H1 (cell line): ENCODE results near the gene RRP1. TPM values are rescaled to one million over a fixed set of nuclear protein-coding genes. Genes with fewer than 3 reads are reported as not detected.

Experiments used
- CTCF ChIA-PET: fragments of 300-600 bp; sonication (Branson Sonifier 250); formaldehyde crosslinking; loops from one replicate; lab custom pipeline; 2021; ENCODE audit not compliant: partially characterized antibody; lab: Charles Lee
- POLR2A ChIA-PET: fragments of 300-600 bp; sonication (Branson Sonifier 250); formaldehyde crosslinking; loops from one replicate; lab custom pipeline; 2021; ENCODE audit warnings: inconsistent platforms; ENCODE audit not compliant: partially characterized antibody; lab: Charles Lee
- DNase-seq, 2 experiments: peaks; one replicate each; pipeline versions ENCODE4 v3.0.0 to v3.0.0-alpha.2; 2010 to 2022; ENCODE audit warnings: low spot score in 2 of 2, low read depth in 1 of 2, mixed read lengths in 1 of 2
- FAIRE-seq: peaks from 2 replicates; lab custom pipeline; 2011; peaks lifted over from hg19 to GRCh38; lab: Jason Lieb, UNC
- H2AFZ ChIP-seq: 2 replicates; pipeline ENCODE4 v1.8.1; 2012; ENCODE audit warnings: low read length, inconsistent platforms
- H2AK5ac ChIP-seq: 2 replicates; pipeline ENCODE4 v1.6.1; 2013; ENCODE audit warnings: low read depth, low read length
- H2BK120ac ChIP-seq: replicated peaks from 2 replicates; pipeline ENCODE3; 2013; ENCODE audit warnings: low read depth, low read length, inconsistent platforms
- H2BK12ac ChIP-seq: 2 replicates; pipeline ENCODE4 v1.6.1; 2013; ENCODE audit warnings: low read depth, low read length
- H2BK15ac ChIP-seq: 2 replicates; pipeline ENCODE4 v1.6.1; 2013; ENCODE audit warnings: low read length
- H2BK20ac ChIP-seq: 2 replicates; pipeline ENCODE4 v1.6.1; 2013; ENCODE audit warnings: low read length
- H2BK5ac ChIP-seq: 2 replicates; pipeline ENCODE4 v1.6.1; 2013; ENCODE audit warnings: low read depth, low read length
- H3K14ac ChIP-seq: 2 replicates; pipeline ENCODE4 v1.6.1; 2013; ENCODE audit warnings: inconsistent platforms; ENCODE audit not compliant: insufficient read length
- H3K18ac ChIP-seq: 2 replicates; pipeline ENCODE4 v1.6.1; 2013; ENCODE audit warnings: low read length; ENCODE audit errors: extremely low read depth
- H3K23ac ChIP-seq: 2 replicates; pipeline ENCODE4 v1.6.1; 2013; ENCODE audit warnings: inconsistent platforms; ENCODE audit not compliant: insufficient read length
- H3K23me2 ChIP-seq: 2 replicates; pipeline ENCODE4 v1.6.1; 2013; ENCODE audit warnings: low read depth, low read length
- H3K27ac ChIP-seq: 2 replicates; pipeline ENCODE4 v1.6.1; 2011; ENCODE audit warnings: low read depth, low read length, inconsistent platforms
- H3K27me3 ChIP-seq, 4 experiments: replicated peaks in 1 of 4; 1 replicate in 1 of 4; 2 replicates in 3 of 4; pipeline versions ENCODE4 v1.6.1 to v1.8.1; 2011 to 2013; ENCODE audit warnings: low read length in 3 of 4, mild to moderate bottlenecking in 3 of 4, inconsistent platforms in 2 of 4, mixed read lengths in 2 of 4, moderate library complexity in 1 of 4; ENCODE audit not compliant: control insufficient read depth in 3 of 4, insufficient read depth in 3 of 4; ENCODE audit errors: extremely low read depth in 1 of 4
- H3K36me3 ChIP-seq, 4 experiments: 2 replicates each; pipeline versions ENCODE4 v1.6.1 to v1.8.1; 2011 to 2013; ENCODE audit warnings: mild to moderate bottlenecking in 4 of 4, low read length in 3 of 4, moderate library complexity in 2 of 4, control low read depth in 1 of 4, inconsistent platforms in 1 of 4; ENCODE audit not compliant: insufficient read depth in 4 of 4, control insufficient read depth in 2 of 4
- H3K4ac ChIP-seq: replicated peaks from 2 replicates; pipeline ENCODE3; 2013; ENCODE audit warnings: low read length, low read depth, mixed read lengths, inconsistent platforms; ENCODE audit not compliant: insufficient read length
- H3K4me1 ChIP-seq, 4 experiments: replicated peaks in 1 of 4; 1 replicate in 1 of 4; 2 replicates in 3 of 4; pipeline versions ENCODE4 v1.6.1 to v1.8.1; 2011 to 2013; ENCODE audit warnings: low read length in 3 of 4, inconsistent platforms in 2 of 4, mixed read lengths in 1 of 4; ENCODE audit not compliant: insufficient read depth in 4 of 4, control insufficient read depth in 3 of 4
- H3K4me2 ChIP-seq, 2 experiments: 2 replicates each; pipeline versions ENCODE4 v1.6.1 to v1.8.1; 2011 to 2013; ENCODE audit warnings: low read depth in 2 of 2, low read length in 2 of 2, control low read depth in 1 of 2, inconsistent platforms in 1 of 2, mild to moderate bottlenecking in 1 of 2; ENCODE audit not compliant: insufficient read depth in 1 of 2
- H3K4me3 ChIP-seq, 4 experiments: fragments of 200-600, 300-600 bp in 1 of 4; sonication (generic), shearing (Covaris generic), sonication (Bioruptor Twin) in 1 of 4; 2 replicates each; pipeline versions ENCODE4 v1.5.1 to v1.8.1; 2011 to 2016; ENCODE audit warnings: low read length in 4 of 4, low read depth in 3 of 4, control low read depth in 2 of 4, inconsistent platforms in 2 of 4, mild to moderate bottlenecking in 2 of 4, mixed read lengths in 1 of 4, moderate library complexity in 1 of 4; ENCODE audit not compliant: insufficient read depth in 2 of 4; ENCODE audit errors: extremely low read depth in 1 of 4
- H3K56ac ChIP-seq: replicated peaks from 2 replicates; pipeline ENCODE3; 2013; ENCODE audit warnings: low read depth, mild to moderate bottlenecking, mixed read lengths, low read length, inconsistent platforms; ENCODE audit not compliant: insufficient read length
- H3K79me1 ChIP-seq: 2 replicates; pipeline ENCODE4 v1.6.1; 2013; ENCODE audit warnings: low read depth, low read length, control low read depth
- H3K79me2 ChIP-seq, 2 experiments: 2 replicates each; pipeline versions ENCODE4 v1.6.1 to v1.8.1; 2012 to 2013; ENCODE audit warnings: low read length in 2 of 2, mild to moderate bottlenecking in 2 of 2, inconsistent platforms in 1 of 2; ENCODE audit not compliant: insufficient read depth in 2 of 2, control insufficient read depth in 1 of 2
- H3K9ac ChIP-seq, 4 experiments: replicated peaks in 1 of 4; 1 replicate in 1 of 4; 2 replicates in 3 of 4; pipeline versions ENCODE4 v1.6.1 to v1.8.1; 2011 to 2013; ENCODE audit warnings: low read depth in 3 of 4, low read length in 3 of 4, control low read depth in 2 of 4, mild to moderate bottlenecking in 2 of 4, moderate library complexity in 2 of 4, inconsistent platforms in 1 of 4; ENCODE audit errors: extremely low read depth in 1 of 4
- H3K9me3 ChIP-seq, 2 experiments: 2 replicates each; pipeline versions ENCODE4 v1.6.1 to v1.8.1; 2012 to 2013; ENCODE audit warnings: mild to moderate bottlenecking in 2 of 2, moderate library complexity in 2 of 2, control low read depth in 1 of 2, inconsistent platforms in 1 of 2, low read depth in 1 of 2, low read length in 1 of 2, mixed read lengths in 1 of 2; ENCODE audit not compliant: insufficient read depth in 2 of 2
- H4K20me1 ChIP-seq, 2 experiments: replicated peaks in 1 of 2; 2 replicates each; pipeline versions ENCODE3 to v1.8.1; 2011 to 2013; ENCODE audit warnings: inconsistent platforms in 2 of 2, low read length in 2 of 2, mild to moderate bottlenecking in 1 of 2; ENCODE audit not compliant: insufficient read depth in 2 of 2, control insufficient read depth in 1 of 2
- H4K5ac ChIP-seq: 2 replicates; pipeline ENCODE4 v1.6.1; 2013; ENCODE audit warnings: low read length, low read depth, mixed read lengths, inconsistent platforms; ENCODE audit not compliant: insufficient read length
- H4K8ac ChIP-seq: 2 replicates; pipeline ENCODE4 v1.8.0; 2013; ENCODE audit warnings: mild to moderate bottlenecking, moderate library complexity, low read length, inconsistent platforms; ENCODE audit not compliant: insufficient read depth; ENCODE audit errors: extremely low read depth
- H4K91ac ChIP-seq: replicated peaks from 2 replicates; pipeline ENCODE3; 2013; ENCODE audit warnings: low read length, mixed read lengths, inconsistent platforms; ENCODE audit not compliant: insufficient read length
- CBX8 ChIP-seq: fragments of 300-800, 300-1000 bp; sonication (generic); IDR thresholded peaks from 2 replicates; pipeline ENCODE4 v1.7.1; 2016; ENCODE audit warnings: low read depth, low read length, borderline replicate concordance
- CEBPB ChIP-seq: IDR thresholded peaks from 2 replicates; pipeline ENCODE4 v1.6.1; 2012; ENCODE audit warnings: low read depth, low read length
- CHD2 ChIP-seq: IDR thresholded peaks from 2 replicates; pipeline ENCODE4 v1.6.1; 2012; ENCODE audit warnings: low read length, improper control_type of control experiment
- EZH2 ChIP-seq: fragments of 200-600 bp; sonication (generic); IDR thresholded peaks from 2 replicates; pipeline ENCODE4 v1.7.1; 2012; ENCODE audit warnings: low read depth, mild to moderate bottlenecking, moderate library complexity, low read length, inconsistent platforms; ENCODE audit not compliant: severe bottlenecking
- HDAC2 ChIP-seq, 2 experiments: fragments of 300-600 bp in 1 of 2; sonication (generic) in 1 of 2; IDR thresholded peaks; 2 replicates each; pipeline ENCODE4 v1.6.1; 2011 to 2012; ENCODE audit warnings: low read depth in 2 of 2, low read length in 2 of 2, mild to moderate bottlenecking in 2 of 2, moderate library complexity in 2 of 2, borderline replicate concordance in 1 of 2, inconsistent platforms in 1 of 2
- HDAC6 ChIP-seq: IDR thresholded peaks from one replicate; pipeline ENCODE4 v1.7.1; 2012; ENCODE audit warnings: low read depth, mild to moderate bottlenecking, inconsistent platforms, low read length, moderate library complexity
- JUN ChIP-seq: IDR thresholded peaks from 2 replicates; pipeline ENCODE4 v1.6.1; 2011; ENCODE audit warnings: low read depth, mild to moderate bottlenecking, improper control_type of control experiment, low read length
- RNF2 ChIP-seq: fragments of 200-900, 300-1000 bp; sonication (generic); IDR thresholded peaks from 2 replicates; pipeline ENCODE4 v1.7.1; 2016; ENCODE audit warnings: borderline replicate concordance, low read depth, mild to moderate bottlenecking, antibody characterized with exemption, low read length; ENCODE audit not compliant: poor library complexity, severe bottlenecking; ENCODE audit errors: missing control alignments
- SRF ChIP-seq: IDR thresholded peaks from 2 replicates; pipeline ENCODE4 v1.6.1; 2011; ENCODE audit warnings: mild to moderate bottlenecking, low read depth, low read length, moderate library complexity
- WGBS, 2 experiments: shearing (Covaris generic) in 1 of 2; methylation state at CpG; one replicate each; pipeline versions ENCODE4 v1.1.6 to v1.1.7; 2013 to 2015; ENCODE audit warnings: low lambda C conversion rate in 2 of 2, mixed read lengths in 2 of 2, inconsistent platforms in 1 of 2, low coverage in 1 of 2, missing lambda C conversion rate in 1 of 2; ENCODE audit not compliant: insufficient replicate concordance in 2 of 2, insufficient coverage in 1 of 2, insufficient read length in 1 of 2; ENCODE audit errors: extremely low coverage in 1 of 2, missing lambda C conversion rate in 1 of 2; 5-methylcytosine and 5-hydroxymethylcytosine counted together
- polyA plus RNA-seq, 7 experiments: library from polyadenylated mRNA; depleted of rRNA in 3 of 7; stranded (reverse) in 5 of 7; unstranded in 2 of 7; fragments of >200 nt in 5 of 7; fragments of 200-250 nt in 2 of 7; gene quantifications; 1 replicate in 5 of 7; 2 replicates in 1 of 7; 4 replicates in 1 of 7; pipeline versions ENCODE4 v1.2.1 to v1.2.3, GENCODE V29; 2011 to 2013; ENCODE audit warnings: missing spikeins in 2 of 7, mixed read lengths in 2 of 7
- total RNA-seq: library from RNA; stranded (reverse); fragmentation: NEBNext Ultra II Directional; extraction: Animal tissue kit (Norgen Biotek cat#: 25700); gene quantifications from 2 replicates; pipeline ENCODE4 v1.2.1, GENCODE V29; 2021

Gene RRP1
- total and polyA plus RNA-seq, 2 of the 8 experiments (the other 6 are each of a cell fraction or from before 2014, with no cell fraction given): 11.6 to 55.2 TPM

DNA sequence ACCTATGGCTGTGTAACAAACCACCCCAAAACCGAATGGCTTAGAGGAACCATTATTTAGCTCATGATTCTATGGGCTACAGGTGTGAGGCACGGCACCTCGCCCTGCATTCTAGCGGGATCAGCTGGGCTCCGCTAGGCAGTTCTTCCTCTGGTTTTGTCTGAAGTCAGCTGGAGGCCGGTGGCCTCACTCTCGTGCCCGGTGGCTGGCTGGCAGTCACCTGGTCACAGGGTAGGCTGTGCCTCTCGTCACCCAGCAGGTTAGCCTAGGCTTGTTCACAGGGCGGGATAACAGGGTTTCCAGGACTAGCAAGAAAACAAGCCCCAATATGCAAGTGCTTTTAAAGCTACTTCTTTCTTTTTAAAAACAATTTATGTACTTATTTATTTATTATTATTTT, 59.4 kb downstream of the RRP1 start:
- Histone ChIP-seq H4K91ac (no peak overlapping the region), H3K9me3 (no peaks in the 10 kb centered on the region; a peak in 1 of 4 replicates), H2BK5ac (no peak overlapping the region), H2BK20ac (no peak overlapping the region), H3K4me2 (no peak overlapping the region), H3K9ac (no peak overlapping the region), H3K14ac (no peak overlapping the region), H2BK120ac (no peak overlapping the region), H3K79me2 (no peaks in the 10 kb centered on the region), H3K27ac (no peak overlapping the region), H2BK15ac (no peak overlapping the region), H3K23me2 (no peaks in the 10 kb centered on the region), H3K4ac (no peak overlapping the region), H3K27me3 (no peaks in the 10 kb centered on the region), H3K4me1 (no peaks in the 10 kb centered on the region), H4K8ac (no peak overlapping the region), H3K23ac (no peak overlapping the region), H2AFZ (no peak overlapping the region), H3K18ac (no peak overlapping the region), H3K4me3 (no peak overlapping the region), H4K20me1 (no peaks in the 10 kb centered on the region), H3K56ac (no peak overlapping the region), H3K79me1 (no peaks in the 10 kb centered on the region), H4K5ac (no peak overlapping the region), H2BK12ac (no peak overlapping the region), H2AK5ac (no peak overlapping the region), H3K36me3 (no peaks in the 10 kb centered on the region)
- ChIA-PET CTCF (interaction anchor here (0.6 to 10.4 kb wide), 6 partner anchors 15 to 92 kb away, joined by 3 to 73 read pairs (median 3); no protein-coding TSS in a partner anchor), POLR2A (no interaction called here)
- DNase-seq (no peak), FAIRE-seq (no peak)
- WGBS, 2 experiments: 91% methylated on average over 10 of the region's 10 CpGs; no CpG with 5 or more reads in 1 of the 2 experiments
- no peak for TF ChIP-seq CEBPB
- TF ChIP-seq CBX8: no peak
- no peak for TF ChIP-seq JUN
- TF ChIP-seq RNF2: no peak
- TF ChIP-seq EZH2: no peak
- no peak for TF ChIP-seq SRF
- no peak for TF ChIP-seq HDAC6
- TF ChIP-seq CHD2: no peak
- no peak for TF ChIP-seq HDAC2 (IDR thresholded peaks at IDR 0.05; ENCODE audit: borderline replicate concordance in 1 of 2, low read depth in 2 of 2, low read length in 2 of 2)
